B cell (primary cell): ENCODE measurements around the gene NTRK2.

Experiments
- CTCF ChIP-seq: fragments of 200-600 bp; IDR thresholded peaks from one replicate; pipeline ENCODE4 v1.8.0; 2022; ENCODE audit warnings: antibody characterized with exemption, mild to moderate bottlenecking
- EZH2 ChIP-seq: IDR thresholded peaks from 2 replicates; pipeline ENCODE4 v1.6.1; 2012; ENCODE audit warnings: borderline replicate concordance, low read depth, mild to moderate bottlenecking, moderate library complexity, low read length; ENCODE audit not compliant: insufficient read depth, poor library complexity, severe bottlenecking

GRCh38 chr9:85013703-85014102 is 344.2 kb downstream of the NTRK2 start:
- TF ChIP-seq CTCF (no peak), EZH2 (no peak)
